NCI-H128 (cell line): ENCODE measurements around the gene FANK1.

Source experiments
- DNase-seq: peaks from one replicate; lab custom pipeline; 2025; ENCODE audit not compliant: unreplicated experiment; lab: John Stamatoyannopoulos, UW

Gene FANK1

DNA sequence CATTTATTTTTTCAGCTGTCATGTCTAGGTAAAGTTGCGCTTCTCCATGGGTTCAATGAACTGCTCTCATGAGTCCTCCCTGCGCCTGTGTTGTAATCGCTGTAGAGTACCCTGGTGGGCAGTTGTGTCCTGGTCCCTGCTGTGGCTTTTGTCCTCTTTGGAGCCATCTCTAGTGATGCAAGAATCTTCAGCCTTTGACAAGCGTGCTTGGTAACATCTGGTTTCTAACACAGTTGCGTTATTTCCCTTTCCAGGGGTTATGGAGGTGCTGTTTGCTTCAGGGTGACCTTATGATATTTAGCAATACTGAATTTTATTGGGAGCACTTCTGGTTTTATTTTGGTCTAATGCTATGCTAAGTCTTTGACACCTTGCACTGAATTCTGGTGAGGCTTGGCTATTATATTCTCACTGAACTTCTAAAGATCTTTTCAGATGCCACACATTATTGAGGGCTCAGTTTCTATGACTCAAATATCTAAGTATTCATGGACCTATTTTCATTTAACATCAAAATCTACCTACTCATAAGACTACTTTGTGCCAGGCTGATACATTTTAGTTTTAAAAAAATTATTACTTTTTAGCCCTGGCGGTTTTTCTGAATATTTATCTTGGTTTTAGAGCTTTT, 88.6 kb downstream of the FANK1 start:
- no peak for DNase-seq

DNA sequence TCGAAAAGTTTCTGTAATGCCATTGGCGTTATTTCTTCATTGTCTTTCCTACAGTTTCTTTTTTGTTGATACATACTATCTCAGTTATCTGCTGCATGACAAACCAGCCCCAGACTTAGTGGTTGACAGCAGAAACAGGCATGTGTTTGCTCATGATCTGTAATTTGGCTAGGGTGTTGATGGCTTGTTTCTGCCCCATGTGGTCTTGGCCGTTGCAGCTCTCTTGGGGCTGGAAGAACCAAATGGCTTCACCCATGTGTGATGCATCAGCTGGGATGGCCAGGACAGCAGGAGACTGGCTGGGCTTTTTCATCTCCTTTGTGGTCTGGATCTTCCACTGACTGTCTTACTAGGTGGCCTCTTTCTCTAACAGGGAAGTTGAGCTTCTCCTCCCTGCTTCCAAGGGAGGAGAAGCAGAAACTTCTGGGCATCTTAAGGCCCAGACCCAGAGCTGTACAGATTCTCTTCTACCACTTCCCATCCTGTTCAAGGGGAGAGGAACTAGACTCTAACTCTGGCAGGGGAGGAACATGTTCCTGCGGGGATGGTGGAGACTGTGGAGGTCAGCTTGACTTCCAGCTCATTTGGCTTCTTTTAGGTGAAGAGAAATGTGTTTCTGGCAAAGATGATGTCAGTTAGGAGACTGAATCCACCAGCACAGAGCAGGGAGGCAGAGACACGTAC, 89.3 kb downstream of the FANK1 start:
- DNase-seq: no peak

DNA sequence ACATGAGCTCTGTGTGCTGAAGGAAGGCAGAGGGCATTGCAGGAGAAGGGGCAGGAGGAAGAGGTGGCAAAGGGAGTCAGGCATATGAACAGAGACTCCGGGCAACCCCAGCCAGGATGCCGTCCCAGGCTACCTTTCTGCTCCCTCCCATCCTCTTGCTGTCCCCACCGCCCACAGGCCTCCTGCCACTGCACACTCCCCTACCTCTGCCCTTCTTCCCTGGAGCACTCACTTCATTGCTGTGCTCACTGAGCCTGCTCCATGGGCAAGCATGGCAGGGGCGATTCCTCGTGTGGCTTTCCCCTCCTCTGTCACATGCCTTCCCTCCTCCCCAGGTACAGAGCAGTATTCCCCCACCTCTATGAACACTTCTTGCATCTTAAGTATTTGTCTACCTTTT, 93.4 kb downstream of the FANK1 start:
- no peak for DNase-seq

DNA sequence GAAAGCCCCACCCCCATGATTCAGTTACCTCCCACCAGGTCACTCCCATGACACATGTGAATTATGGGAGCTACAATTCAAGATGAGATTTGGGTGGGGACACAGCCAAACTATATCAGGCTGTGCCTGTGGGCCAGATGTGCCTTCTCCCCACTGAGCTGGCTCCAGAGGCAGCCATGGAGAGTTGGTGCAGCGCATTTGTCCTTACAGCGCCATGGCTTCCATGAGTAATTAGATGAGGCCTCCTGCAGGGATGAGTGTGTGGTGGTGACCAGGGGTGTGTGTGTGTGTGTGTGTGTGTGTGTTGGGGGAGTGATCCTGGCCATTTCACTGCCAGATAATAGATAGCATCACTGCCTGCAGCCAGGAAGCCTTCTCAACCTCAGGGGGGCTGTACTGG, 94.6 kb downstream of the FANK1 start:
- DNase-seq: no peak

DNA sequence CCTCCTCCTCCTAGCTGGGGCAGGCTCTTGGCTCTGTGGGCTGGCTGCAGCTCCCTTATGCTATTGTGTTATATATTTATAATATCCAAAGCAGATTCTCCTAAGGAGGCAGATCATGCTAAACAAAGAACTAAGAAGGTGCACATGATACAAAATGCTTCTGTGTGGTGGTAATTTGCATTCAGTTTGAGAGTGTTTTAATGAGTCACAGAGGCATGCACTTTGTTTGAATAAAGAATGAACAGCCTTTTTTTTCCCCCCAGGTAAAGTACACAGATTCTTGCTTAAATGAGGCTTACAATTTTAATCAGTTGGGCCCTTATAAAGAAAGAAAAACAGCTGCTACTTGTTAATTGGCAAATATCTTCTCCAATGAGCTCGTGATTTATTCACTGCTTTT, 95.0 kb downstream of the FANK1 start:
- DNase-seq: no peak

DNA sequence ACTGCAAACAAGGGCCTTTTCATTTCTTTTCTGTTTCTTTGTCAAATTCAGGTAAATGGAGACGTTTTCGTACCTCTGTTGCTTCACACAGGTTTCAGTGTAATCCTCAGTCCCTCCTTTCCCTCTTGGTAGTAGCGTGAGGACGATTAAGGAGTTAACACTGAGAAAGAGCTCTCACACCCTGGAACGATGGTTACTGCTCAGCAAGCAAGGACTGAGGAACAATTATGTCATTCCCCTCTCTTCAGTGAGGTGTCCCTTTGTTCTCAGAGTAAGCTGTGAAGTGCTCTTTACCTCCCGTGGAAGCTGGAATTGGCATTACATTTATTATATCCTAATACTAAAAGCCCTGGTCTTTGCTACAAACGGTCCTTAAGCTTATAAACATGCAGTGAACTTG, 95.9 kb downstream of the FANK1 start:
- no peak for DNase-seq

DNA sequence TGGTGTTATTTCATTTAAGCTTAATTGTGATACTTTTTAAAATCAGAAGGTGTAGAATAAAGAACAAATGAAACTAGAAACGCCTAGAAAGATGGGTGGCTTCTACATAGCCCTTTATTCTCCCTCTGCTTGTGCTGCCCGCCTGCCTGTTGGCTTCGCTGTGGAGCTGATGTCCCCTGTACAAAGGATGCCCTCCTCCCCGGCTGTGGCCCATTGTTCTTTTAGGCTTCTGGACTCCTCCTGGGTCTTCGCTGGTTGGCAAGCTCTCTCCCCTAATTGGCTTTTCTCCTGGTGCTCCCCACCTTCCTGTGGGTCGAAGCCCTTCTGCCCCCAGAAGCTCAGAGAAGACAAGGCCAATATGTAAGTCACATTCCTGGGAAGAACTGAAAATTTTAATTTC, 98.2 kb downstream of the FANK1 start:
- DNase-seq: no peak

DNA sequence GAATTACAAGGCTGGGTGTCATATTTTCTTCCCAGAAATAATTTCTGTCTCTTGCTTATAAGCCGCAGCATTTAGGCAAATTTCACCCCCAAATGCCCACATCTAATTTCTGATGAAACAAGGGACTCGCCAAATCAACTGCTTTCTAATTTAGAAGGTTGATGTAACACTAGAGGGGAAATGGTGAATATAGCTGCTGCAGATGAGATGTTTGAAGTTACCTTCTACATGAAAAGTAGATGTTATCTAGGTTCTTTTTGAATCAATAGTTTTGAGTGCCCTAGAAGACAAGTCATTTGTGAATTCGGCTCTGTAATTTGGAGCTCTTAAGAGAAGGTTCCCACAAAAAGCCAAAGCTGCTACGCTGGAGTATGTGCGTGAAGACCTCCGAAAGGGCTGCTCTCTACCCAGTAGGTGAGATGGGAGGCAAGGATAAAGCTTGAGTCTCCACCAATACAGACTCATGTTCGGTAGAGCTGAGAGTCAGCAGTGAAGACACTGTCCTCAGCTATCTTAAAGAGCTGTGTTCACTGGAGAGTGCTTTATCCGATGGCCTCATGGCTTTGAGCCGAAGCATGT, 99.5 kb downstream of the FANK1 start:
- DNase-seq: no peak

DNA sequence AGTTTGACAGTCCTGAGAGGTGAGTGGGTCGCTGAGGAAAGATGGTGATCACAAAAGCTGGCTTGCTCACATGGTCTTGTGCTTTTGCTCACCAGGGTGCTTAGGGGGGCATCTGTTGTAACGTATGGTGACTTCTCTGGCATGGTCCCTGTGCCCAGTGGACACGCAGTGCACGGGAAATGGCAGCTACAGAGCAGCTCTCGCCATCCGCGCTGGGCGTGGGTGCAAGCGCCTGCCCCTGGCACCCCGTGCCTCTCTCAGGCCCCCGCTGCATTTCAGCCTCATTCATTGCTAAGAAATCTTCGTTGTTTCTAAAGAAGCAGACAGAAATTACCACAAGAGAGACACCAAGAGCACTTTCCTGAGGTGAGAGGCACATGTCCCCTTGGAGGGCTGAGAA, 101.2 kb downstream of the FANK1 start:
- no peak for DNase-seq

DNA sequence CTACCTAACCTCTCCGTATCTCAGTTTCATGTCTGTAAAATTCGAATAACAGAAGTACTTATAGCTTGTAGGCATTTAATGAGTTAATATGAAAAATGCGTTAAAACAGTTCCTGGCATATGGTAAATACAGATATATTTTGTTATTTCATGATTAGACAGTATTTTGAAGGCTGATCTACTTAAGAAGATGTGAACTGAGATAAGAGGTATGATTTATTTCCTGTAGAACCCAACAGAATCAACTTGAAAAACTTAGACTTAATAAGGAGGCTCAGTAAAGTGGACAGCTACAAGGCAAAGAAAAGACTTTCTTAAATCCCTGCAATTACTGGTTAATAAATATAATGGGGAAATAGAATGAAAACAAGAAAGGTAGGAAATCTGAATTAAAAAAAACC, 103.3 kb downstream of the FANK1 start:
- no peak for DNase-seq

DNA sequence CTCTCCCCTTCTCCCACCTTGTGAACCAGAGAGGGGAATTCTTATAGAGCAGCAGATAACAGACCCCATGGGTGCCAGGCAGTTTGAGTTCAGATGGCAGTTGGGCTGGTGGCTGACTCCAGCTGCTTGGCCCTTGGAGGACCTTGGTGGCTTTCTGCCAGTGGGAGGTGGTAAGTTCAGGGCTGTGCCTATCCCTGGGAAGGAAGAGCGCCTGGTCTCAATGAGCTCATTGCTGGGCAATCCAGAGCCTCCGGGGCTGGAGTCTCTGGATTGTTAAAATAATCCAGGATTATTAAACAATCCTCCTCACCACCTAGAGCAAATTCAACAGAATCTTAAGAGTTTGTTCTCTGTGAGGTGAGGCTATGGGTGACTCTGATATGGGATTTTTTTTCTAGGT, 105.2 kb downstream of the FANK1 start:
- DNase-seq: no peak

DNA sequence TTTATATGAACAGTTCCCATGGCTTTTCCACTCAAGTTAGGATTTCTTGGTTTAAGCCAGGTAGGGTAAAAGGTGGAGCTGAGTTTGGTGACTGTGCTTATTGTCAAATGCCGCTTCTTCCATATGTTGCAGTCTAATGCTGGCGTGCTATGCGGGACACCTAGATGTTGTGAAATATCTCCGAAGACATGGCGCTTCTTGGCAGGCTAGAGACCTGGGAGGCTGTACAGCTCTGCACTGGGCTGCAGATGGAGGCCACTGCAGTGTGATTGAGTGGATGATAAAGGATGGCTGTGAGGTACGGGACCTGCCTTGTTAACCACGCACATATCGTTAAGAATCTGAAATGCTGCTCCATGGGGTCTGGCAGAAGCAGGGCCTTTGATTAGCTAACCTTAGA, 108.4 kb downstream of the FANK1 start:
- no peak for DNase-seq

DNA sequence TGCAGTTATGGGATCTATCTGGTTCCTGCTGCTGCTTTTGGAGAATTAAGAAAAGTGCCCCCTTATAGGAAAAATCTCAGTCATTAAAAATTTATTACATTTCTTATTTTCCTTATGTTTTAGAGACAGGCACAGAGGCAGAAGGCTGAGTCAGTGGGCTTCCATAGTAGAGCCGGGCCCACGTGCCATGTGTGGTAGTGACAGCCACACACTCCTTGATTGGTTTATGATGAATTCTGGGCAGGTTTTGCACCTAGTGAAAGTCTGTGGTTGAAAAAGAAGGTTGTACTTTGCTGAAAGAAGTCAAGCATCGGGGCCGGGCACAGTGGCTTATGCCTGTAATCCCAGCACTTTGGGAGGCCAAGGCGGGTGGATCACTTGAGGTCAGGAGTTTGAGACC, 109.9 kb downstream of the FANK1 start:
- DNase-seq: no peak

DNA sequence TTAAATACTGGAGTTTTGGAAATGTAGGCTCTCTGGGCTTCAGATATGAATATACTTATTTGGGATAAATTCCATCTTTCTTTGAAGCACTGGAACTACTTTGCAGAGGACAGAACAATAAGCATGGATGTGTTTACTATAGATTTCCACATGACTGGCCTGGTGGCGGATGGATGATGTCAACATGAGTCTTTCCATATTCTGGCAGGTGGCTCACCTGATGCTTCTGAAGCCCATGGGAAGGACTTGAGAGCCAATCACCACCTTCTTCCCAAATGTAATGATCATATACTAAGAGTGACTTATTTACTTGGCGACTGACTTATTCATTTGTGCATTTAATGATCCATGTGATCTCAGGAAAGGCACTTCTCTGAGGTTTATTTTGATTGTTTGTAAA, 110.5 kb downstream of the FANK1 start:
- no peak for DNase-seq

DNA sequence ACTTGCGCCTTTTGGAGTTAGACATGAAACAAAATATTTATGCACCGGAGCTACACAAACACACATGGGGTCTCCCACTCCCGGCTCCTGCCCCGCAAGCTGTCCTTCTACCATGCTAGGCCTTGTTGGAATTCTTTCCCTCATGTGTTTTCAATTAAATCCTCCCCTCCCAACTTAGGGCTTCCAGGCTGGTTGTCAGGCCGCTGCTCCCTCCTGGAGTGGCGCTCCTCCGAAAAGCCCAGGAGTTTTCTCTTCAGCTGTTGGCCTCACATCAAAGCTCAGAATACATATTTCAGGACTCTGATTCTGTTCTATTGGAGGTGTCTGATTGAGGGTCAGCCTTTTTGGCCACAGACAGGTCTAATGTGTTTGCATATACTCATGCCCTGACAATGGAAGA, 113.3 kb downstream of the FANK1 start:
- DNase-seq: no peak

DNA sequence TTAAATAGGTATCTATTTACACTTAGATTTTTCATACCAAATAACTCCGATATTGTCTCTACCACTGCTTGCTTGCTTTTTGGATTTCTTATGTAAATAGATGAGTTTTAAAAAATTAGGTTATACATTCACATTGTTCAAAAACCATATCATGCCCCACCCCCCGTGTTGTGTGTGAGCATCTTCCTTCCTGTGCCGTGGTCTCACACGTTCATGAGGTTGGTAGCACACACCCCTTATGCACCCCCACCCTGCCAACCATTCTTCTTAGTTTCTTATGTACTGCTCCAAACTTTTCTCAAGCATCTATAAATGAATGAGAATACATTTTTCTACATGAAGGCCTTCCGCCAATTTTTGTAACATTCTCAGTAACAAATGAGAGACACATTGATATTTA, 115.6 kb downstream of the FANK1 start:
- no peak for DNase-seq

DNA sequence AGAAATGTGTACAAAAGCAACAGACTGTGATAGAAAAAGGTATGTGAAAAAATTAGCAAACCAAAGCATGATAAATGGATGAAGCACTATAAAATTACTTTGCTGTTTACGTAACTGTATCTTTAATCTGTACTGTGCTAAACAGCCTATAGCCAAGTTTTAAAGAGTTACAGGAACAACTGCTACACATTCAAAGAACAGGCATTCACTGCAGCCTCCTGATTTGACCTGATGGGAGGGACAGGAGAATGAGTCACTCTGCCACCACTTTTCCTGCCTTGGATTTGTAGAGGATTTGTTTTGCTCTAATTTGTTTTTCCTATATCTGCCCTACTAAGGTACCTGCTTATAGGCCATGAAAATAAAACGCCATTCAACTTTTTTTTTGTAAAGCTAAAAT, 116.1 kb downstream of the FANK1 start:
- no peak for DNase-seq

DNA sequence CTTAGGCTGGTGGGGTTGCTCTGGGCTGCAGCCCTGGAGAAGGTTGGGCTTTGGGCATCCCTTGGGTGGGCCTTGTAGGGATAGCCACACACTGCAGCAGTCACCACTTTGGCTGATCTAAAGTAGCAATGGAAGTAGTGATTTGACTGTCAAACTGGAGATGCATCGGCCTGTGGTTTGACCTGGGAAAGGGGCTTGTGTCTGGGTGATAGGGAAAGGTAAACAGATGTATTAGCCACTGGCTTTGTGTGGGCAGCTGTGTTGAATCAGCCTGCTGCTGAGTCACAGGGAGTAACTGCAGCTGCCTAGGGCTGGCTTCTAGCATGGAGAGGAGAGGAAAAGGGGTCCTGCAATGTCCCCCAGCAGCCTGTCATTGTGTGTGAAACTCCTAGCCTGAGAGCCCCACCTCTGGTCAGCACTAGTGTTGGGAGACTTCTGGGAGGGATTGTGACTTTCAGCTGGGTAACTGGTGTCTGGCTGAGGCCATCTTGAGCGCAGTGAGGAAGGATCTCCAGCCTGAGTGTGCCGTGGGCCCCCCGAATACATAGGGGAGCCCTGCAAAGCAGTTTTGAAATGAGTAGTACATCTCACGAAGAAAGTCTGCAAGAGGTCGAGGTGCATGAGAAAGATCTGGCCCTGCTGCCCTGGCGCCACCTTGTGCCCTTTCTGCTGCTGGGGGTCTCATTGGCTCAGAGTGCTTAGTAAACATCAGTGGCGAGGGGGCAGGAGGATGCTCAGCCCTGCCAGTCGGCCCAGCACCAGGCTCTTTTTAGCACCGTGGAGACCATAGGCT, 117.3 kb downstream of the FANK1 start:
- DNase-seq: no peak

DNA sequence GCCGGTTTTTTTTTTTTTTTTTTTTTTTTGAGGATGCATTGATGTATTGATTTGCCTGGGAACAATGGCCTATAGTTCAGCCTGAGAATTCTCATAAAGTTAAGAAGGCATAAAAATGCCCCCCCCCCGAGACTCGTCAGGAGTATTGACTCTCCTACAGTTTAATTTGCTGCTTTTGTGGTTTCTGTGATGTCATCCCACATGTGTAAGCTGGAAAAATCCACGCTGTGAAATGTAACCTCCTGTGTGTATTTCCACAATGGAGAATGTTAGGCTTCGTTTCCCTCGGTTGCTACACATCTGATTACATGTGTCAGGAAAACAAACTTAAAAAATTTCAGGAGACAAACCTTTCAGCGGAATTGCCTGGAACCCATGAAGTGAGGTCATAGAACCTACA, 117.9 kb downstream of the FANK1 start:
- no peak for DNase-seq

DNA sequence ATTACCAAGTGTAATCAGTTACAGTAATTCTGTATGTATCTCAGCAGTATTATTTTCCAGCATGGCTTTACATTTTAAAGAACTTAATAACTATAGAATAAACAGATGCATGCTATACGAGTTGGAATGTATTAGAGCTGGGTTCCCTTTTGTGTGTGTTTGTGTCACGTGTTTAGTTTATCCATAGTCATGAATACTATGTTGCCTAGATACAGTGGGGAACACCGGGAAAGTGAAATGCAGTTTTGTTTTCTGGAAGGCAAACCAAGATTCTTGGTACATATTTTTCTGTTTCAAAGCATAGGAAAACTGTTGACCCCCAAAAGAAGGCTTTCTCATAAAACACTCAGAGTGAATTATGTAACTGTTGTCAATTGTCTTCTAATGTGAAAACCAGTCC, 119.0 kb downstream of the FANK1 start:
- no peak for DNase-seq

DNA sequence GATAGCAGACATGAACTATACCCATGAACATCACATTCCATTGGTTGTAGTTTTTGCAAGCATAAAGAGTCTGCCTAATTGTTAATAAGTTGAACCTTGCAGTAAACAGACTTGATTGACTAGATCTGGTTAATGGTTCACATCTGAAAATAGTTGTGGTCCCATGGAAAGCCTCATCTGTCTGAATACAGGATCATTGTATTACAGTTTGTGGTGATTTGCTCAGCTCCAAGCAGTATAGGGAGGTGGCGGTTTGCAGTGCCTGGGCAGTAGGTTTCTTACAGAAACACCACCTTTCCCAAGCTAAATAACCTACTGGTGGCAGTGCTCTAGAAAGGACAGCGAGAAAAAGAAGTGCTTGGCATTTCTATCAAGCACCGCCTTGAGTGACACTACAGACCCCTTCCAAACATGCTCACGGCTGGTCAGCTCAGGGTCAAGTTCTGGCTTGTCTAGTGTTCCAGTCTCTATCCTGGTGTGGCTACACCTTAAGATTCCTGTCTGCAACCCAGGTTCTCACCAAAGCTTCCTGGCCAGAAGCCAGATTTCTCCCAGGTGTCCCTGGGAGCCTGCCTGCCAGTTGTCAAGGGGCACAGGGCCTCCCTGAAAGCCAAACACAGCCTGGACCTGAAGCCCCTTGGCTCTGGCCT, 119.9 kb downstream of the FANK1 start:
- DNase-seq: no peak

DNA sequence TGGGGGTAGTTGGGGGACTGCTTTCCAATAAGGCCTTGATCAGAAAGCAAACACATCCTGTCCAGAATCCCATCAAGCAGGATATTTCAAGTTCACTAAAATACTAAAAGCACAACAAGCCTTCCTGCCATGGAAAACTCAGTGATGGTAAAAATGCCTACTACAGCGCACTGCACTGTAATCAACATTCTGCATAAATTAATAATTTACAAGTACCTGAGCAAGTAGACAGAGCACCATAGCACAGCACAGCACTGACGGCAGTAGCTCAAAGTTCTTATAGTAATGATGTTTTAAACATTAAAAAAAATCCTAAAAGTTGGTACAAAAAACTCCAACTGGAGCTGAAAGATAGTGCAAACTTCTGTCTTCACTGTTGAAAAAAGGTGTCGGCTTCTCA, 120.5 kb downstream of the FANK1 start:
- no peak for DNase-seq
